SK-N-SH (cell line): ENCODE data around the gene HSFY2.
"Not testable (repeated sequence)": the region's sequence is repeated elsewhere in the genome, so short reads cannot be mapped to it uniquely, and the experiment has no call there.

Experiments used
- EP300 ChIP-seq, 2 experiments: IDR thresholded peaks; 2 replicates each; pipeline versions ENCODE4 v1.4.0 to v1.6.1; 2012; ENCODE audit warnings: borderline replicate concordance in 1 of 2, low read depth in 1 of 2, low read length in 1 of 2
- NRF1 ChIP-seq: IDR thresholded peaks from 2 replicates; pipeline ENCODE4 v1.6.1; 2012; ENCODE audit warnings: low read depth, mild to moderate bottlenecking, low read length
- PBX3 ChIP-seq: IDR thresholded peaks from 2 replicates; pipeline ENCODE4; 2012
- POLR2AphosphoS5 ChIP-seq: IDR thresholded peaks from 2 replicates; pipeline ENCODE4 v1.6.1; 2012; ENCODE audit warnings: low read depth, low read length
- RAD21 ChIP-seq: IDR thresholded peaks from 2 replicates; pipeline ENCODE4 v1.6.1; 2012; ENCODE audit warnings: mild to moderate bottlenecking, low read length
- SMC3 ChIP-seq: IDR thresholded peaks from 2 replicates; pipeline ENCODE4 v1.6.1; 2012; ENCODE audit warnings: low read depth, low read length, improper control_type of control experiment
- TF ChIP-seq, protein P1 (sequence below): fragments of 200-600 bp; sonication (generic); IDR thresholded peaks from 2 replicates; pipeline ENCODE4 v1.6.1; 2017; ENCODE audit warnings: antibody characterized with exemption, mild to moderate bottlenecking, moderate library complexity

DNA sequence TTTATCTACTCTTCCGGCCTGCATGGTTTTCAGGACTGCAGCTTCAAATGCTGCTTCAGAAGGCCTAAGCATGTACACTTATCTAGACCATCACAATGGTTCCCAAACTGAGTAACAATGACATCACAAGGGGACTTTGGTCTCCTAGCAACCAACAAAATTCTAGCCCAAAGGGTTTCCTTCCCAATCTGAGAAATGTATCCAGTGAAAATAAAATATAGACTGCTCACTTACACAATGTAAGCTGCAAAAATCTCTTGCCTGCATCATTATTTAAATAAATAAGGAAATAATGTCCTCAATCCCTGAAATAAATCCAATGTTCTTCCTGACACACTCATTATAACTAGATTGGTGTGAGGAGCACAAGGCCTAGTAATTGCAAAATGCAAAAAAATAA is at the start of gene HSFY2:
- TF ChIP-seq PBX3; SMC3; EP300 (IDR thresholded peaks at IDR 0.05; ENCODE audit: borderline replicate concordance in 1 of 2, low read depth in 1 of 2, low read length in 1 of 2); POLR2AphosphoS5; NRF1; RAD21: not testable (repeated sequence)
- TF ChIP-seq, protein P1, sequence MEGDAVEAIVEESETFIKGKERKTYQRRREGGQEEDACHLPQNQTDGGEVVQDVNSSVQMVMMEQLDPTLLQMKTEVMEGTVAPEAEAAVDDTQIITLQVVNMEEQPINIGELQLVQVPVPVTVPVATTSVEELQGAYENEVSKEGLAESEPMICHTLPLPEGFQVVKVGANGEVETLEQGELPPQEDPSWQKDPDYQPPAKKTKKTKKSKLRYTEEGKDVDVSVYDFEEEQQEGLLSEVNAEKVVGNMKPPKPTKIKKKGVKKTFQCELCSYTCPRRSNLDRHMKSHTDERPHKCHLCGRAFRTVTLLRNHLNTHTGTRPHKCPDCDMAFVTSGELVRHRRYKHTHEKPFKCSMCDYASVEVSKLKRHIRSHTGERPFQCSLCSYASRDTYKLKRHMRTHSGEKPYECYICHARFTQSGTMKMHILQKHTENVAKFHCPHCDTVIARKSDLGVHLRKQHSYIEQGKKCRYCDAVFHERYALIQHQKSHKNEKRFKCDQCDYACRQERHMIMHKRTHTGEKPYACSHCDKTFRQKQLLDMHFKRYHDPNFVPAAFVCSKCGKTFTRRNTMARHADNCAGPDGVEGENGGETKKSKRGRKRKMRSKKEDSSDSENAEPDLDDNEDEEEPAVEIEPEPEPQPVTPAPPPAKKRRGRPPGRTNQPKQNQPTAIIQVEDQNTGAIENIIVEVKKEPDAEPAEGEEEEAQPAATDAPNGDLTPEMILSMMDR: not testable (repeated sequence)
